H9 (cell line): ENCODE results near the gene PTCD2. TPM values are rescaled to one million over a fixed set of nuclear protein-coding genes. Genes with fewer than 3 reads are reported as not detected.

ENCODE experiments used
- DNase-seq: peaks from one replicate; pipeline ENCODE4 v3.0.0-alpha.2; 2017
- H2AFZ ChIP-seq: one replicate; pipeline ENCODE4 v1.6.1; 2013; ENCODE audit warnings: mild to moderate bottlenecking, low read length, control low read depth, moderate library complexity
- H2AK5ac ChIP-seq: 2 replicates; pipeline ENCODE4 v1.6.1; 2013; ENCODE audit warnings: low read length, control low read depth, mixed read lengths; ENCODE audit not compliant: insufficient read length
- H2BK120ac ChIP-seq: one replicate; pipeline ENCODE4 v1.6.1; 2013; ENCODE audit warnings: low read depth, mild to moderate bottlenecking, low read length, control low read depth, inconsistent platforms; ENCODE audit not compliant: poor library complexity, severe bottlenecking
- H2BK12ac ChIP-seq: 2 replicates; pipeline ENCODE4 v1.6.1; 2013; ENCODE audit warnings: low read length, control low read depth, mixed read lengths, low read depth; ENCODE audit not compliant: insufficient read length
- H2BK15ac ChIP-seq: 2 replicates; pipeline ENCODE4 v1.6.1; 2013; ENCODE audit warnings: low read depth, low read length, control low read depth
- H2BK20ac ChIP-seq: one replicate; pipeline ENCODE4 v1.6.1; 2013; ENCODE audit warnings: low read depth, mild to moderate bottlenecking, low read length, control low read depth, inconsistent platforms; ENCODE audit not compliant: poor library complexity, severe bottlenecking
- H2BK5ac ChIP-seq: 2 replicates; pipeline ENCODE4 v1.6.1; 2013; ENCODE audit warnings: low read length, control low read depth, mixed read lengths; ENCODE audit not compliant: insufficient read length
- H3K14ac ChIP-seq: 2 replicates; pipeline ENCODE4 v1.6.1; 2013; ENCODE audit warnings: low read length, control low read depth; ENCODE audit not compliant: insufficient read depth
- H3K18ac ChIP-seq: 2 replicates; pipeline ENCODE4 v1.6.1; 2013; ENCODE audit warnings: low read depth, mild to moderate bottlenecking, mixed read lengths, low read length, control low read depth; ENCODE audit not compliant: insufficient read length
- H3K23ac ChIP-seq: 2 replicates; pipeline ENCODE4 v1.6.1; 2013; ENCODE audit warnings: low read length, control low read depth, mixed read lengths, low read depth; ENCODE audit not compliant: insufficient read length
- H3K23me2 ChIP-seq: 2 replicates; pipeline ENCODE4 v1.6.1; 2013; ENCODE audit warnings: low read depth, mild to moderate bottlenecking, mixed read lengths, low read length, control low read depth; ENCODE audit not compliant: insufficient read length, poor library complexity, severe bottlenecking
- H3K27ac ChIP-seq: 2 replicates; pipeline ENCODE4 v1.5.1; 2013; ENCODE audit warnings: low read length, control low read depth, mixed read lengths, low read depth; ENCODE audit not compliant: insufficient read length
- H3K27me3 ChIP-seq: 2 replicates; pipeline ENCODE4 v1.6.1; 2013; ENCODE audit warnings: low read length, control low read depth, inconsistent platforms; ENCODE audit not compliant: insufficient read depth
- H3K4ac ChIP-seq: 2 replicates; pipeline ENCODE4 v1.6.1; 2013; ENCODE audit warnings: low read depth, mild to moderate bottlenecking, control low read depth, inconsistent platforms, low read length, moderate library complexity
- H3K4me1 ChIP-seq: 2 replicates; pipeline ENCODE4 v1.6.1; 2013; ENCODE audit warnings: low read length, control low read depth, inconsistent platforms; ENCODE audit not compliant: insufficient read depth
- H3K4me2 ChIP-seq: 2 replicates; pipeline ENCODE4 v1.6.1; 2013; ENCODE audit warnings: low read length, control low read depth, mixed read lengths; ENCODE audit not compliant: insufficient read length, insufficient read depth
- H3K56ac ChIP-seq: 2 replicates; pipeline ENCODE4 v1.6.1; 2013; ENCODE audit warnings: low read depth, mild to moderate bottlenecking, mixed read lengths, low read length, control low read depth; ENCODE audit not compliant: insufficient read length
- H3K79me1 ChIP-seq: 2 replicates; pipeline ENCODE4 v1.6.1; 2013; ENCODE audit warnings: low read depth, mild to moderate bottlenecking, moderate library complexity, low read length, control low read depth, inconsistent platforms; ENCODE audit not compliant: insufficient read depth, poor library complexity, severe bottlenecking
- H3K79me2 ChIP-seq: 2 replicates; pipeline ENCODE4 v1.6.1; 2013; ENCODE audit warnings: low read length, control low read depth, inconsistent platforms; ENCODE audit not compliant: insufficient read depth
- H3K9ac ChIP-seq: 2 replicates; pipeline ENCODE4 v1.6.1; 2013; ENCODE audit warnings: low read length, control low read depth, mixed read lengths; ENCODE audit not compliant: insufficient read length; ENCODE audit errors: extremely low read depth
- H3K9me3 ChIP-seq: one replicate; pipeline ENCODE4 v1.6.1; 2013; ENCODE audit warnings: low read depth, low read length, inconsistent platforms; ENCODE audit not compliant: control insufficient read depth
- H3T11ph ChIP-seq: one replicate; pipeline ENCODE4 v1.6.1; 2013; ENCODE audit warnings: mild to moderate bottlenecking, low read length, control low read depth, inconsistent platforms
- H4K20me1 ChIP-seq: one replicate; pipeline ENCODE4 v1.6.1; 2013; ENCODE audit not compliant: control insufficient read depth, insufficient read length, insufficient read depth
- H4K5ac ChIP-seq: 2 replicates; pipeline ENCODE4 v1.6.1; 2013; ENCODE audit warnings: low read depth, mild to moderate bottlenecking, mixed read lengths, low read length, control low read depth; ENCODE audit not compliant: insufficient read length
- H4K8ac ChIP-seq: replicated peaks from 2 replicates; pipeline ENCODE4 v1.6.1; 2013; ENCODE audit warnings: low read length, control low read depth, mixed read lengths, low read depth; ENCODE audit not compliant: insufficient read length
- H4K91ac ChIP-seq: 2 replicates; pipeline ENCODE4 v1.6.1; 2013; ENCODE audit warnings: low read depth, mild to moderate bottlenecking, moderate library complexity, mixed read lengths, low read length, control low read depth; ENCODE audit not compliant: insufficient read length
- H3K27ac Mint-ChIP-seq, 3 experiments: 2 replicates in 2 of 3; 3 replicates in 1 of 3; pipeline ENCODE4 v1.8.0; 2020 to 2021; ENCODE audit warnings: mixed read lengths in 3 of 3, mild to moderate bottlenecking in 1 of 3, moderate library complexity in 1 of 3
- H3K27me3 Mint-ChIP-seq: 2 replicates; pipeline ENCODE4 v1.8.0; 2021; ENCODE audit warnings: low read depth, mild to moderate bottlenecking, moderate library complexity, mixed read lengths
- H3K36me3 Mint-ChIP-seq, 3 experiments: 2 replicates in 2 of 3; 3 replicates in 1 of 3; pipeline ENCODE4 v1.8.0; 2020 to 2021; ENCODE audit warnings: low read depth in 3 of 3, mixed read lengths in 3 of 3; ENCODE audit not compliant: insufficient read depth in 1 of 3
- H3K4me1 Mint-ChIP-seq, 2 experiments: 2 replicates each; pipeline ENCODE4 v1.8.0; 2020; ENCODE audit warnings: mixed read lengths in 2 of 2
- H3K4me3 Mint-ChIP-seq, 2 experiments: 2 replicates in 1 of 2; 3 replicates in 1 of 2; pipeline ENCODE4 v1.8.0; 2020 to 2021; ENCODE audit warnings: mild to moderate bottlenecking in 2 of 2, mixed read lengths in 2 of 2, moderate library complexity in 1 of 2
- H3K9me3 Mint-ChIP-seq, 2 experiments: 2 replicates in 1 of 2; 3 replicates in 1 of 2; pipeline ENCODE4 v1.8.0; 2020; ENCODE audit warnings: mild to moderate bottlenecking in 2 of 2, mixed read lengths in 2 of 2, moderate library complexity in 1 of 2
- WGBS: extraction: QIAGEN DNeasy Blood & Tissue Kit; methylation state at CpG from one replicate; pipeline ENCODE4 v1.1.7; 2013; ENCODE audit warnings: missing lambda C conversion rate, low lambda C conversion rate, mixed read lengths; ENCODE audit not compliant: insufficient read length; ENCODE audit errors: extremely low coverage; 5-methylcytosine and 5-hydroxymethylcytosine counted together
- total RNA-seq: library from RNA; stranded (reverse); gene quantifications from 2 replicates; pipeline ENCODE4 v1.2.1, GENCODE V29; 2021
- TF ChIP-seq, protein P1 (sequence below): fragments of 200-600 bp; sonication (generic); conservative IDR thresholded peaks from 3 replicates; pipeline ENCODE4 v1.8.0; 2021; ENCODE audit warnings: antibody characterized with exemption, mild to moderate bottlenecking

The PTCD2 gene
- total RNA-seq, 1 experiment from 2014 or later, result 12.7 TPM

DNA sequence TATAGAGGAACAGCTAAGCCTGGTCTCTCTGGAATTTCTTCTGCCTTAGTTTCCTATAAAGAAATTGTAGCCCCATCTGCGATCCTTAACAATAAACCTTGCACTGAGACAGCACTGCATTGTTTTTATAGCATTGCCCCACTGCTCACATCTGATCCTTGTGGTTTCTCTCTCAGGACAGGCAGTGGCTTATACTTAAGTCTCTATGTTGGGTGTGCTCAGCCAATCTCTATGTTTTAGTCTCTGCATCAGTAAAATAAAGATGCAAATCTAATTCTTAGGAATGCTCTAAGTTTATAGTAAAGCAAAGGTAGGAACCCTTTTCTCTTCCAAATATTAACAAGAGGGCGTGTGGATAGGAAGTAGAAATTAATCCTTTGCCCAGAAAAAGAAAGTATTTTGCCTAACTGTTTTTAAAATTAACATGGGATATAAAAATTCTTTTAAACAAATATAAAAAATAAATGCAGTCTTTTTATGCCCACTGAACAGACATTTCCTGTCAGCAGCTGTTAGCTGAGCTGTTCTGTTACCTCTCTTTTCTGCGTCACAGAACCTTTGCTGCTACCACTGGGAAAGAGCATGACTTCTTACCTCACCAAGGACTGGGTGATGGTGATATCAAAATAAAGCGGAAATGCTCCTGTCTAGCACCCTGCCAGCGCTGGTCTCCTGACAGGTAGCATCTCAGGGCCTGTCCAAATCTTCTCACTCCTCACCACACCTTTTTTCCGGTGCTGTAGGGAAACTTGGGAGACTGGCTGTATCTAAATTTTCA lies 29.6 kb upstream of the PTCD2 start:
- H3K36me3 Mint-ChIP-seq, result peaks cover 12 to 48% (median 45%) of the 10 kb centered on the region in 3 experiments
- H3K27ac Mint-ChIP-seq, result peak overlapping the region in 1 of 3 experiments; percentile 57; a peak in 1 of 7 replicates

More for the DNA sequence above, 29.6 kb upstream of the PTCD2 start:
- no peak overlapping the region for H4K8ac ChIP-seq
- H3K79me2 ChIP-seq, result no peaks in the 10 kb centered on the region
- H2BK20ac ChIP-seq, result no peak overlapping the region
- H4K91ac ChIP-seq, result no peak overlapping the region
- WGBS, result no CpG with 5 or more reads among the region's 6 CpGs
- Mint-ChIP-seq H3K27me3 (no peaks in the 10 kb centered on the region), H3K9me3 (no peaks in the 10 kb centered on the region), H3K4me1 (peaks cover 12% of the 10 kb centered on the region in 2 experiments), H3K4me3 (no peak overlapping the region)
- TF ChIP-seq, protein P1, sequence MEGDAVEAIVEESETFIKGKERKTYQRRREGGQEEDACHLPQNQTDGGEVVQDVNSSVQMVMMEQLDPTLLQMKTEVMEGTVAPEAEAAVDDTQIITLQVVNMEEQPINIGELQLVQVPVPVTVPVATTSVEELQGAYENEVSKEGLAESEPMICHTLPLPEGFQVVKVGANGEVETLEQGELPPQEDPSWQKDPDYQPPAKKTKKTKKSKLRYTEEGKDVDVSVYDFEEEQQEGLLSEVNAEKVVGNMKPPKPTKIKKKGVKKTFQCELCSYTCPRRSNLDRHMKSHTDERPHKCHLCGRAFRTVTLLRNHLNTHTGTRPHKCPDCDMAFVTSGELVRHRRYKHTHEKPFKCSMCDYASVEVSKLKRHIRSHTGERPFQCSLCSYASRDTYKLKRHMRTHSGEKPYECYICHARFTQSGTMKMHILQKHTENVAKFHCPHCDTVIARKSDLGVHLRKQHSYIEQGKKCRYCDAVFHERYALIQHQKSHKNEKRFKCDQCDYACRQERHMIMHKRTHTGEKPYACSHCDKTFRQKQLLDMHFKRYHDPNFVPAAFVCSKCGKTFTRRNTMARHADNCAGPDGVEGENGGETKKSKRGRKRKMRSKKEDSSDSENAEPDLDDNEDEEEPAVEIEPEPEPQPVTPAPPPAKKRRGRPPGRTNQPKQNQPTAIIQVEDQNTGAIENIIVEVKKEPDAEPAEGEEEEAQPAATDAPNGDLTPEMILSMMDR, result no peak
- no peak overlapping the region for H3K4ac ChIP-seq
- H3K4me2 ChIP-seq, result no peak overlapping the region
- H3K18ac ChIP-seq, result no peak overlapping the region
- no peak overlapping the region for H2AK5ac ChIP-seq
- no peak overlapping the region for H3K27ac ChIP-seq
- no peaks in the 10 kb centered on the region for H3K27me3 ChIP-seq
- no peak overlapping the region for H3K23ac ChIP-seq
- no peak overlapping the region for H2BK120ac ChIP-seq
- no peak overlapping the region for H2BK12ac ChIP-seq
- H2BK15ac ChIP-seq, result no peak overlapping the region
- H4K20me1 ChIP-seq, result no peaks in the 10 kb centered on the region
- H3K9ac ChIP-seq, result no peak overlapping the region
- H3K9me3 ChIP-seq, result no peaks in the 10 kb centered on the region
- no peak overlapping the region for H3K56ac ChIP-seq
- no peak overlapping the region for H2BK5ac ChIP-seq
- no peak overlapping the region for H2AFZ ChIP-seq
- H3K79me1 ChIP-seq, result no peaks in the 10 kb centered on the region
- no peaks in the 10 kb centered on the region for H3K23me2 ChIP-seq
- no peak overlapping the region for H3K14ac ChIP-seq
- no peak for DNase-seq
- no peak overlapping the region for H4K5ac ChIP-seq
- H3T11ph ChIP-seq, result no peak overlapping the region
- H3K4me1 ChIP-seq, result 0 out of 2 replicates have a peak, but pooled peaks cover 3% of the 10 kb centered on the region
